ENCODE data around the gene SMIM13.

Gene SMIM13

DNA sequence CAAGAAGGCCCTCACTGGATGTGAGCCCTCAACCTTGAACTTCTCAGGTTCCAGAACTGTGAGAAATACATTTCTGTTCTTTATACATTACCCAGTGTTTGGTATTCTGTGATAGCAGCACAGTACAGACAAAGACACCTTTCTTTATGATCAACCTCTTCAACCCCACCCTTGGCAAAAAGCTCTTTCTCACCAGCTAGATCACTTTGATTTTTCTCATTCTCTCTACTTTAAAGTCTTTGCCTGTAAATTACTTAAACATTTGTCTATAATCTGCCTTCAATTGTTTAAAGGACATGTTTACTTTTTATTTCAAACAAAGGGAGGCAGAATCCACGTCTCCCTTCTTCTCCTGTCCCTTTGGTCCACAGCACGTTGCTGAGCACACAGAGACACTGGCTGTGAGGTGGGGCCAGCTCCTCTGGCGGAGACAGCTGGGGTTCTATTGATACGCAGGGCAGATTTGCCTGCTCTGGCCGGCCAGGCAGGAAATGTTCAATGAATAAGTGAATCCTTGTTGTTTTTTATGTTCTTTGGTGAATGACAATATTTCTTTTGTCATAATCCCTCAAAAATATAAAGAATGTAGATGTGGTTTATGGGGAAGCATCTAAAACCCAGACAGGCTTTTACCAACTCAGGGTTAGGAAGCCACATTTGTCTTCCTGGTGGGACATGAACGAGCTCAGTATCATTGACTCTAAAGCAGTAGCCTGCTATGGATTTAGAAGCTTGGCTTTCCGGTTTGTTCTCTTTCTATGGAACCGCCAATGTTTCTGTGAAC is 86.0 kb downstream of the SMIM13 start:
- TF ChIP-seq, protein P1, sequence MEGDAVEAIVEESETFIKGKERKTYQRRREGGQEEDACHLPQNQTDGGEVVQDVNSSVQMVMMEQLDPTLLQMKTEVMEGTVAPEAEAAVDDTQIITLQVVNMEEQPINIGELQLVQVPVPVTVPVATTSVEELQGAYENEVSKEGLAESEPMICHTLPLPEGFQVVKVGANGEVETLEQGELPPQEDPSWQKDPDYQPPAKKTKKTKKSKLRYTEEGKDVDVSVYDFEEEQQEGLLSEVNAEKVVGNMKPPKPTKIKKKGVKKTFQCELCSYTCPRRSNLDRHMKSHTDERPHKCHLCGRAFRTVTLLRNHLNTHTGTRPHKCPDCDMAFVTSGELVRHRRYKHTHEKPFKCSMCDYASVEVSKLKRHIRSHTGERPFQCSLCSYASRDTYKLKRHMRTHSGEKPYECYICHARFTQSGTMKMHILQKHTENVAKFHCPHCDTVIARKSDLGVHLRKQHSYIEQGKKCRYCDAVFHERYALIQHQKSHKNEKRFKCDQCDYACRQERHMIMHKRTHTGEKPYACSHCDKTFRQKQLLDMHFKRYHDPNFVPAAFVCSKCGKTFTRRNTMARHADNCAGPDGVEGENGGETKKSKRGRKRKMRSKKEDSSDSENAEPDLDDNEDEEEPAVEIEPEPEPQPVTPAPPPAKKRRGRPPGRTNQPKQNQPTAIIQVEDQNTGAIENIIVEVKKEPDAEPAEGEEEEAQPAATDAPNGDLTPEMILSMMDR (IDR thresholded peaks at IDR 0.05; ENCODE audit: low read depth, low read length): no peak
- no peak overlapping the region for H3K4me3 ChIP-seq (ENCODE audit: low read depth, low read length)

DNA sequence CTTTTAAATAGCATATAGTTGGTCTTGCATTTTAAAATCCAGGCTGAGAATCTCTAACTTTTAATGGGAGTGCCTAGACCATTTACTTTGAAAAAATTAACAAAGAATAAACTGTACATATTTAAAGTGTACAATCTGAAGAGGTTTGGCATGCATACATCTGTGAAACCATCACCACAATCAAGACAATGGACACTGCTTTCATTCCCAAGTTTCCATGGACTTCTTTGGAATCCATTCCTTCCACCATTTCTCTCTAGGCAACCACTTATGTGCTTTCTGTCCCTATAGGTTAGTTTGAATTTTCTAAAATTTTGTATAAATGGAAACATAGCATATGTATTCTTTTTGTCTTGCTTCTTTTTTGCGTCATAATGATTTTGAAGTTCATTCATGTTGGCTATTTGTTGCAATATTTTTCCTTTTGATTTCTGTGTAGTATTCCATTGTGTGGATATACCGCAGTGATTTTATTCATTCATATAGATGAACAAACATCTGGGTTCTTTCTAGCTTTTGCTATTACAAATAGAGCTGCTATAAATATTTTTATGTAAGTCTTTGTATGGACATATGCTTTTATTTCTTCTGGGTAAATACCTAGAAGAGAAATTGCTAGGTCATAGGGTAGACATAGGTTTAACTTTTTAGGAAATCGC is 88.0 kb downstream of the SMIM13 start:
- H3K4me3 ChIP-seq (ENCODE audit: low read depth, low read length): no peak overlapping the region
- TF ChIP-seq, protein P1 (IDR thresholded peaks at IDR 0.05; ENCODE audit: low read depth, low read length): no peak

DNA sequence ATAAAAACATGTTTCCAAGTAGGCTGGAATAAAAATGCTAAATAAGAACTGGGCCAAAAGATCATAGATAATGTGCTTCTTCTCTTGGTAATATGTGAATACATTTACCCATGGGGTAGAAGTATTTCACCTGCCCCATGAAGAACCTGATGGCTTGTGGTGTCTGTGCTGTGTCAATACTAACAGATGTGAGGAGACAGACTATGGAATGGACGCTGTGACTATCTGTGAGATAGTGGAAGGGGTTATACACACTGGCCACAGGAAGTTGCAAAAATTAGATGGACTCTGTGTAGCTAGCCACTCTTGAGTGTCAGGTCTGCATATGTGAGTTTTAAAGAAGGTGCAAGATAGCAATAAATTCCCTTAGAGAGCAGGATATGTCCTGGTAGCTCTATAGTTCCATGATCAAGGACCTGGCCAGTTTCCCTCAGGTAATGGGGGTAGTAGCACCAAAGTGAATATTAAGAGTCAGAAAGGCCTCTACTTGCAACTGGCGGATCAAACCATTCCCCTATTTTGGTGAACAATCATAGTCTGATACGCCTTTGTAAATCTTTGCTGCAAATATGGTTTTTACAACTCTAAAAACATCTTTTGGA is 90.2 kb downstream of the SMIM13 start:
- TF ChIP-seq, protein P1 (IDR thresholded peaks at IDR 0.05; ENCODE audit: low read depth, low read length): no peak
- H3K4me3 ChIP-seq (ENCODE audit: low read depth, low read length): no peak overlapping the region

DNA sequence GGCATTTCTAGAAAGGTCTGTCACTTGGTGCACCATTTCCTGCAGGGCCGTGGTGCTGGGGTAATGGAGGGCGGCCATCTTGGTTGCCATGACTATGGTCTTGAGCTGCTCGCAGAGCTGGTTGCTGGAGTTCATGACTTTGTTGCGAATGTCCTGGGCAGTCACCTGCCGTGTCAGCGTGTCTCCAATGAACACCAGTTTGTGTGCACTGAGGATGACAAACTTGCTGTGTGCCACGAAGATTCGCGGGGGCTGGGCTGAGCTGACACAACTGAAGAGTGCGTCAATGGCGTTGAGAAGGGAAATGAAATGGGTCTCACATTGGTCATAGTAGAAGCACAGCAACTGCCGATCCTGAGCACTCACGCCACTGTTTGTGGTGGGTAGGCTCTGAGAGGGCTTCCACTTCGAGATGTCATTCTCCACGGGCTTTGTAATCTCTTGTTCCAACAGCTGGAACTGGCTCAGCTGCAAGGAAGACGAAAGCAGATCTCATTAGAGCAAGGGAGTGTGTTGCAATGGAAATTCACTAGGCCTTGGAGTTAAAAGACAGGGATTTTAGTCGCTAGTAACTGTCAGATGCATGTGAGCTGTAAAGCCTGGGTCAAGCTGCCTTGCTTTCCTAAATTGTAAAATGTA is 91.7 kb downstream of the SMIM13 start:
- H3K4me3 ChIP-seq (ENCODE audit: low read depth, low read length): no peak overlapping the region
- TF ChIP-seq, protein P1 (IDR thresholded peaks at IDR 0.05; ENCODE audit: low read depth, low read length): no peak

DNA sequence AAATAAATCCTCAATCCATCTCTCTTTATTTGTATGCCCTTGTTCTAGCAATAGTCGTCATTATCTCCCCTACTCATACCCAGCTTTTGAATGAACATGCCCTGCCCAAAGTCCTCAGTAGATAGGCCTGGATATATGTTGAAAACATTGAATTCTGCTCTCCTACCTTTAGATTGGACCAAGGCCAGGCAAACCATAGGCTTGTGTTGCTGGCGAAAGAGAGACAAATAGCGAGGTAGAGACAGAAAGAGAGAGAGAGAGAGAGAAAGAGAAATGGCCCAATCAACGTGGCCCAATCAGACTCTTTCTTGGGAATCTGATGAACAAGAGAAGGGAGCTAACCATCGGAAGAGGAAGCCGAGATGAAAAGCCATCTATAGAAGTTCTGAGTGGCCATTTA is 93.7 kb downstream of the SMIM13 start:
- TF ChIP-seq, protein P1 (IDR thresholded peaks at IDR 0.05; ENCODE audit: low read depth, low read length): no peak

More for the DNA sequence above, 93.7 kb downstream of the SMIM13 start:
- no peak overlapping the region for H3K4me3 ChIP-seq (ENCODE audit: low read depth, low read length)

Measured in WI38 (cell line).